SHP77 treated with DMSO at 0.1 percent for 48 hours (cell line): ENCODE measurements around the gene CDKN1A.

Experiments used
- DNase-seq: peaks from one replicate; lab custom pipeline; 2025; lab: John Stamatoyannopoulos, UW

Gene CDKN1A

GRCh38 chr6:36677753-36678487 lies 594 bp upstream of the CDKN1A start:
- DNase-seq = no peak

- DNase-seq = no peak
Observed at GRCh38 chr6:36679043-36679833, 724 bp downstream of the CDKN1A start.

- DNase-seq = peak; percentile 55
Observed at GRCh38 chr6:36682328-36683144, 4.0 kb downstream of the CDKN1A start.

GRCh38 chr6:36683145-36683655 lies 4.7 kb downstream of the CDKN1A start:
- no peak for DNase-seq

GRCh38 chr6:36683656-36684446 lies 5.3 kb downstream of the CDKN1A start:
- DNase-seq = no peak

- no peak for DNase-seq
Observed at GRCh38 chr6:36684447-36684812, 5.9 kb downstream of the CDKN1A start.

- DNase-seq = no peak
Observed at GRCh38 chr6:36685166-36685924, 6.8 kb downstream of the CDKN1A start.

- no peak for DNase-seq
Observed at GRCh38 chr6:36685926-36686667, 7.6 kb downstream of the CDKN1A start.

GRCh38 chr6:36686668-36687513 lies 8.4 kb downstream of the CDKN1A start:
- no peak for DNase-seq

- DNase-seq = no peak
Observed at GRCh38 chr6:36688063-36688738, 9.7 kb downstream of the CDKN1A start.

- no peak for DNase-seq
Observed at GRCh38 chr6:36688739-36689075, 10.2 kb downstream of the CDKN1A start.

- no peak for DNase-seq
Observed at GRCh38 chr6:36691011-36691410, 12.5 kb downstream of the CDKN1A start.

- DNase-seq = no peak
Observed at GRCh38 chr6:36691612-36692011, 13.1 kb downstream of the CDKN1A start.

GRCh38 chr6:36692220-36692619 lies 13.7 kb downstream of the CDKN1A start:
- DNase-seq = no peak

- DNase-seq = no peak
Observed at GRCh38 chr6:36692861-36693702, 14.6 kb downstream of the CDKN1A start.

- no peak for DNase-seq
Observed at GRCh38 chr6:36694616-36695015, 16.1 kb downstream of the CDKN1A start.

GRCh38 chr6:36695414-36695813 lies 16.9 kb downstream of the CDKN1A start:
- no peak for DNase-seq

- DNase-seq = no peak
Observed at GRCh38 chr6:36697481-36697903, 19.0 kb downstream of the CDKN1A start, which contains the start of gene RAB44. Gene RAB44 (plus strand): TSS chr6:36697826. CDS start chr6:36704236, 6,410 bp downstream.
